Endothelial cell of umbilical vein (primary cell): ENCODE measurements around the gene FAM3C. TPM values are rescaled to one million over a fixed set of nuclear protein-coding genes. Genes with fewer than 3 reads are reported as not detected.
"Not testable (repeated sequence)": the region's sequence is repeated elsewhere in the genome, so short reads cannot be mapped to it uniquely, and the experiment has no call there.

Source experiments
- BruUV-seq: library from RNA; stranded (reverse); fragments of 400-500 nt; replicated peaks from 2 replicates; lab custom pipeline; 2021; lab: Mats Ljungman, UMichigan
- CTCF ChIA-PET: fragments of 300-600, 350-600 bp; sonication (Branson Sonifier 250); formaldehyde crosslinking; loops from one replicate; lab custom pipeline; 2021; ENCODE audit warnings: antibody characterized with exemption, inconsistent platforms; lab: Charles Lee
- POLR2A ChIA-PET: fragments of 300-600, 350-600 bp; sonication (Branson Sonifier 250); formaldehyde crosslinking; loops from one replicate; lab custom pipeline; 2021; ENCODE audit warnings: antibody characterized with exemption, inconsistent platforms; lab: Charles Lee
- DNase-seq: peaks from one replicate; pipeline ENCODE4 v3.0.0-alpha.2; 2011; ENCODE audit warnings: low read depth, low spot score
- FAIRE-seq: peaks from 2 replicates; lab custom pipeline; 2011; peaks lifted over from hg19 to GRCh38; lab: Jason Lieb, UNC
- H2AFZ ChIP-seq: 2 replicates; pipeline ENCODE4 v1.6.0; 2012; ENCODE audit warnings: low read depth, low read length, control low read depth, inconsistent platforms
- H3K27ac ChIP-seq: 2 replicates; pipeline ENCODE4 v1.5.1; 2011; ENCODE audit warnings: low read depth, mild to moderate bottlenecking, control low read depth, low read length, moderate library complexity; ENCODE audit not compliant: insufficient read depth
- H3K27me3 ChIP-seq, 2 experiments: 2 replicates each; pipeline versions ENCODE4 v1.6.0 to v1.6.1; 2011; ENCODE audit warnings: low read length in 2 of 2, mixed read lengths in 1 of 2; ENCODE audit not compliant: control insufficient read depth in 2 of 2, insufficient read depth in 2 of 2
- H3K36me3 ChIP-seq, 2 experiments: 2 replicates in 1 of 2; 3 replicates in 1 of 2; pipeline ENCODE4 v1.5.1; 2011; ENCODE audit warnings: low read length in 2 of 2, mild to moderate bottlenecking in 1 of 2, moderate library complexity in 1 of 2; ENCODE audit not compliant: control insufficient read depth in 2 of 2, insufficient read depth in 2 of 2; ENCODE audit errors: extremely low read depth in 1 of 2
- H3K4me1 ChIP-seq: 3 replicates; pipeline ENCODE4 v1.5.1; 2011; ENCODE audit warnings: mild to moderate bottlenecking, low read length; ENCODE audit not compliant: control insufficient read depth, insufficient read depth; ENCODE audit errors: extremely low read depth
- H3K4me2 ChIP-seq: 2 replicates; pipeline ENCODE4 v1.6.1; 2011; ENCODE audit warnings: low read length, control low read depth, mixed read lengths; ENCODE audit not compliant: insufficient read depth
- H3K4me3 ChIP-seq, 3 experiments: fragments of 200-600 bp in 1 of 3; sonication (generic), shearing (Covaris generic) in 1 of 3; replicated peaks in 1 of 3; 2 replicates each; pipeline ENCODE4 v1.5.1; 2011 to 2016; ENCODE audit warnings: control low read depth in 3 of 3, low read length in 3 of 3, mild to moderate bottlenecking in 2 of 3, inconsistent platforms in 1 of 3, low read depth in 1 of 3, moderate library complexity in 1 of 3; ENCODE audit not compliant: insufficient read depth in 1 of 3
- H3K79me2 ChIP-seq: 2 replicates; pipeline ENCODE4 v1.6.0; 2012; ENCODE audit warnings: low read length, inconsistent platforms; ENCODE audit not compliant: control insufficient read depth, insufficient read depth
- H3K9ac ChIP-seq: replicated peaks from 2 replicates; pipeline ENCODE3; 2011; ENCODE audit warnings: low read length, control low read depth; ENCODE audit not compliant: insufficient read depth; ENCODE audit errors: extremely low read depth
- H3K9me1 ChIP-seq: replicated peaks from 3 replicates; pipeline ENCODE4 v1.6.0; 2011; ENCODE audit warnings: mild to moderate bottlenecking, low read length; ENCODE audit not compliant: control insufficient read depth, insufficient read depth; ENCODE audit errors: extremely low read depth
- H3K9me3 ChIP-seq: replicated peaks from 2 replicates; pipeline ENCODE4 v1.5.1; 2012; ENCODE audit warnings: low read length, inconsistent platforms; ENCODE audit not compliant: control insufficient read depth, insufficient read depth
- H4K20me1 ChIP-seq: replicated peaks from 2 replicates; pipeline ENCODE3; 2011; ENCODE audit warnings: mild to moderate bottlenecking, low read length; ENCODE audit not compliant: control insufficient read depth, insufficient read depth; ENCODE audit errors: extremely low read depth
- CTCF ChIP-seq, 2 donors: IDR thresholded peaks; 1 replicate in 1 of 2; 2 replicates in 1 of 2; pipeline ENCODE4 v1.5.1; 2011; ENCODE audit warnings: low read length in 2 of 2, mild to moderate bottlenecking in 2 of 2, moderate library complexity in 2 of 2, control low read depth in 1 of 2, inconsistent platforms in 1 of 2, low read depth in 1 of 2; ENCODE audit not compliant: insufficient read depth in 1 of 2; ENCODE audit errors: extremely low read depth in 1 of 2
- EZH2 ChIP-seq: IDR thresholded peaks from 2 replicates; pipeline ENCODE4 v1.6.1; 2012; ENCODE audit warnings: borderline replicate concordance, low read depth, mild to moderate bottlenecking, moderate library complexity, low read length, inconsistent platforms; ENCODE audit not compliant: severe bottlenecking
- FOS ChIP-seq: IDR thresholded peaks from 2 replicates; pipeline ENCODE4 v1.6.1; 2011; ENCODE audit warnings: mild to moderate bottlenecking, low read length, moderate library complexity, borderline replicate concordance; ENCODE audit not compliant: insufficient read depth
- GATA2 ChIP-seq: IDR thresholded peaks from 2 replicates; pipeline ENCODE4 v1.7.0; 2011; ENCODE audit warnings: low read depth, mild to moderate bottlenecking, moderate library complexity, mixed read lengths, low read length; ENCODE audit not compliant: insufficient read length, insufficient read depth
- JUN ChIP-seq: IDR thresholded peaks from 2 replicates; pipeline ENCODE4 v1.6.1; 2011; ENCODE audit warnings: borderline replicate concordance, low read depth; ENCODE audit not compliant: insufficient read length, insufficient read depth
- MAX ChIP-seq: IDR thresholded peaks from 2 replicates; pipeline ENCODE4 v1.6.1; 2011; ENCODE audit not compliant: insufficient read depth, insufficient read length
- MYC ChIP-seq: IDR thresholded peaks from one replicate; pipeline ENCODE4 v1.6.1; 2011; ENCODE audit warnings: mild to moderate bottlenecking, low read depth, low read length
- POLR2A ChIP-seq: IDR thresholded peaks from 2 replicates; pipeline ENCODE4 v1.6.1; 2012; ENCODE audit warnings: low read depth, mild to moderate bottlenecking, control low read depth, low read length
- POLR2AphosphoS5 ChIP-seq: IDR thresholded peaks from 2 replicates; pipeline ENCODE4 v1.6.1; 2012; ENCODE audit warnings: low read depth, mild to moderate bottlenecking, control low read depth, low read length, moderate library complexity; ENCODE audit not compliant: insufficient read depth
- dilution Hi-C: fragments of 300-500 bp; cut with MboI; formaldehyde crosslinking; loops from one replicate; pipeline ENCODE4 v1.15.0; 2019; ENCODE audit warnings: low sequenced_read_pairs; ENCODE audit not compliant: extremely low pct_ligation_motif_present
- intact Hi-C: fragments of 100-400 bp; cut with micrococcal nuclease; formaldehyde crosslinking; loops from one replicate; pipeline ENCODE4 v1.10.0; 2022
- polyA plus RNA-seq, 4 experiments: library from polyadenylated mRNA; depleted of rRNA in 3 of 4; stranded (reverse) in 3 of 4; unstranded in 1 of 4; fragments of >200 nt; gene quantifications; 2 replicates each; pipeline versions ENCODE4 v1.2.1 to v1.2.3, GENCODE V29; 2011 to 2012; ENCODE audit warnings: missing spikeins in 1 of 4
- total RNA-seq: library from RNA; stranded (reverse); gene quantifications from 2 replicates; pipeline ENCODE4 v1.2.3, GENCODE V29; 2021

Gene FAM3C
- total and polyA plus RNA-seq, 2 donors (not counting 3 experiments of a cell fraction or from before 2014, with no cell fraction given), result 20.2 to 50.0 TPM

- no peaks in the 10 kb centered on the region for H3K9me3 ChIP-seq
- H3K36me3 ChIP-seq, result no peaks in the 10 kb centered on the region
- H2AFZ ChIP-seq, result peak overlapping the region; percentile 85
- H3K79me2 ChIP-seq, result no peaks in the 10 kb centered on the region
- no peak overlapping the region for H3K4me2 ChIP-seq
- no peak overlapping the region for H3K9ac ChIP-seq
- CTCF ChIA-PET, result interaction anchor here (1.4 to 1.5 kb wide), 2 partner anchors 45 to 71 kb away, joined by 4 read pairs; partner anchors contain the start of gene FAM3C
- no peak overlapping the region for H3K4me3 ChIP-seq
- DNase-seq (no peak), FAIRE-seq (no peak)
- POLR2A ChIA-PET, result no interaction called here
- TF ChIP-seq JUN (no peak), CTCF (IDR thresholded peaks at IDR 0.05; ENCODE audit: extremely low read depth in 1 of 2, insufficient read depth in 1 of 2, low read depth in 1 of 2, low read length in 2 of 2) (no peak), MYC (no peak), MAX (no peak), GATA2 (no peak), FOS (no peak), POLR2AphosphoS5 (no peak), POLR2A (no peak), EZH2 (no peak)
- no peaks in the 10 kb centered on the region for H3K9me1 ChIP-seq
- H4K20me1 ChIP-seq, result no peaks in the 10 kb centered on the region
- H3K27me3 ChIP-seq, result no peaks in the 10 kb centered on the region
- BruUV-seq, result no TSS peak
- intact Hi-C loops (no loop called here), dilution Hi-C loops (no loop called here)
- no peak overlapping the region for H3K27ac ChIP-seq
- peaks cover 10% of the 10 kb centered on the region for H3K4me1 ChIP-seq
These were observed 44.9 kb upstream of the FAM3C start for GRCh38 chr7:121440857-121441503.

- dilution Hi-C loops, H3K9me1 ChIP-seq, H3K9ac ChIP-seq, BruUV-seq, H3K9me3 ChIP-seq, H3K27me3 ChIP-seq, H3K36me3 ChIP-seq, H3K27ac ChIP-seq, H3K4me3 ChIP-seq, H3K79me2 ChIP-seq, H4K20me1 ChIP-seq: not testable (repeated sequence)
- Histone ChIP-seq H3K4me1 (peaks cover 10% of the 10 kb centered on the region), H2AFZ (peak overlapping the region; percentile 90), H3K4me2 (peak overlapping the region; percentile 70)
- intact Hi-C loops, result loop anchor here (1.0 to 2.0 kb wide), 3 partner anchors 10 to 107 kb away; partner anchors contain the start of gene FAM3C
- CTCF ChIA-PET, result interaction anchor here (0.6 to 1.7 kb wide), 10 partner anchors 9 to 107 kb away, joined by 3 to 9 read pairs (median 4); partner anchors contain the start of gene FAM3C
- DNase-seq, result peak; percentile 56
- FAIRE-seq, result peak; percentile 86
- POLR2A ChIA-PET, result interaction anchor here (0.9 to 1.0 kb wide), 2 partner anchors 9 to 42 kb away, joined by 3 to 5 read pairs; partner anchors contain the start of gene FAM3C
These were observed 42.2 kb upstream of the FAM3C start for GRCh38 chr7:121438043-121438955.
